Prostate gland (tissue), 2 donors: Measurements from ENCODE around the gene PSMB2. TPM values are rescaled to one million over a fixed set of nuclear protein-coding genes. Genes with fewer than 3 reads are reported as not detected.

Source experiments
- DNase-seq: peaks from one replicate; pipeline ENCODE4 v3.0.0-alpha.2; 2019; ENCODE audit warnings: low spot score
- H3K27ac ChIP-seq, 2 donors: fragments of 200-600 bp; sonication (generic); 2 replicates each; pipeline ENCODE4 v1.5.1; 2017 to 2019
- H3K27me3 ChIP-seq: fragments of 200-600 bp; sonication (generic); replicated peaks from 2 replicates; pipeline ENCODE4 v1.5.1; 2019; ENCODE audit not compliant: insufficient read depth
- H3K36me3 ChIP-seq, 2 donors: fragments of 200-600 bp; sonication (generic); 1 replicate in 1 of 2; 2 replicates in 1 of 2; pipeline versions ENCODE4 v1.5.1 to v1.8.1; 2017 to 2019
- H3K4me1 ChIP-seq: fragments of 200-600 bp; sonication (generic); replicated peaks from 2 replicates; pipeline ENCODE4 v1.5.1; 2019
- H3K4me3 ChIP-seq, 2 donors: fragments of 200-600 bp; sonication (generic); 2 replicates each; pipeline ENCODE4 v1.5.1; 2017 to 2019
- H3K9me3 ChIP-seq: fragments of 200-600 bp; sonication (generic); 2 replicates; pipeline ENCODE4 v1.5.1; 2017
- CTCF ChIP-seq, 4 experiments: fragments of 200-600 bp in 2 of 4; fragments of 450-650 bp in 2 of 4; sonication (generic) in 2 of 4; IDR thresholded peaks; 1 replicate in 3 of 4; 2 replicates in 1 of 4; pipeline ENCODE4 v1.5.1; 2016 to 2019; ENCODE audit warnings: antibody characterized with exemption in 4 of 4, mild to moderate bottlenecking in 2 of 4, moderate library complexity in 2 of 4
- POLR2A ChIP-seq: fragments of 450-650 bp; IDR thresholded peaks from one replicate; pipeline ENCODE4 v1.6.1; 2016; ENCODE audit warnings: antibody characterized with exemption, mild to moderate bottlenecking
- POLR2AphosphoS5 ChIP-seq: sonication (generic); formaldehyde crosslinking; IDR thresholded peaks from one replicate; pipeline ENCODE4 v1.6.1; 2017; ENCODE audit warnings: antibody characterized with exemption
- WGBS: methylation state at CpG from one replicate; pipeline ENCODE4 v1.1.5; 2018; 5-methylcytosine and 5-hydroxymethylcytosine counted together
- intact Hi-C: fragments of 100-400 bp; cut with DNase I; formaldehyde crosslinking; loops from one replicate; pipeline ENCODE4 v1.14.2; 2022
- total RNA-seq, 2 donors: library from RNA; depleted of rRNA; stranded (reverse); fragments of >200 nt; gene quantifications; one replicate each; pipeline ENCODE4 v1.1.0, GENCODE V29; 2016

Gene PSMB2
- total RNA-seq, 2 donors from 2014 or later: 53.6 to 64.8 TPM

- no peak overlapping the region for H3K27ac ChIP-seq
- no peaks in the 10 kb centered on the region for H3K36me3 ChIP-seq
- 33% methylated on average over 6 of the region's 6 CpGs for WGBS
- TF ChIP-seq POLR2A: no peak
- no peak for TF ChIP-seq POLR2AphosphoS5
- TF ChIP-seq CTCF (IDR thresholded peaks at IDR 0.05): no peak
- no peaks in the 10 kb centered on the region for H3K27me3 ChIP-seq
- H3K9me3 ChIP-seq: no peaks in the 10 kb centered on the region
- no peaks in the 10 kb centered on the region for H3K4me1 ChIP-seq
- H3K4me3 ChIP-seq: no peak overlapping the region
- DNase-seq: no peak
- intact Hi-C loops: no loop called here
These were observed 18.3 kb upstream of the PSMB2 start for GRCh38 chr1:35659589-35659988.

GRCh38 chr1:35657851-35658250 is 16.5 kb upstream of the PSMB2 start:
- TF ChIP-seq POLR2A: no peak
- TF ChIP-seq CTCF (IDR thresholded peaks at IDR 0.05): no peak
- no peak for TF ChIP-seq POLR2AphosphoS5
- Histone ChIP-seq H3K4me3 (no peak overlapping the region), H3K36me3 (no peaks in the 10 kb centered on the region), H3K27ac (no peak overlapping the region), H3K4me1 (no peaks in the 10 kb centered on the region), H3K27me3 (no peaks in the 10 kb centered on the region), H3K9me3 (no peaks in the 10 kb centered on the region)
- 47% methylated on average over 2 of the region's 2 CpGs for WGBS
- intact Hi-C loops: no loop called here
- DNase-seq: no peak

- DNase-seq: no peak
- WGBS: 88% methylated on average over 4 of the region's 4 CpGs
- H3K36me3 ChIP-seq: no peaks in the 10 kb centered on the region
- no peak for TF ChIP-seq CTCF (IDR thresholded peaks at IDR 0.05)
- TF ChIP-seq POLR2AphosphoS5: no peak
- TF ChIP-seq POLR2A: no peak
- H3K27ac ChIP-seq: no peak overlapping the region
- H3K27me3 ChIP-seq: no peaks in the 10 kb centered on the region
- H3K4me1 ChIP-seq: no peaks in the 10 kb centered on the region
- no peak overlapping the region for H3K4me3 ChIP-seq
- intact Hi-C loops: no loop called here
- H3K9me3 ChIP-seq: no peaks in the 10 kb centered on the region
These were observed 15.5 kb upstream of the PSMB2 start for GRCh38 chr1:35656863-35657232.

GRCh38 chr1:35656148-35656862 is 15.0 kb upstream of the PSMB2 start:
- Histone ChIP-seq H3K4me1 (no peaks in the 10 kb centered on the region), H3K9me3 (no peaks in the 10 kb centered on the region), H3K4me3 (no peak overlapping the region), H3K36me3 (no peaks in the 10 kb centered on the region), H3K27me3 (no peaks in the 10 kb centered on the region), H3K27ac (no peak overlapping the region)
- WGBS: 66% methylated on average over 5 of the region's 5 CpGs
- no peak for DNase-seq
- no peak for TF ChIP-seq POLR2A
- TF ChIP-seq POLR2AphosphoS5: no peak
- TF ChIP-seq CTCF (IDR thresholded peaks at IDR 0.05): no peak
- intact Hi-C loops: no loop called here

- DNase-seq: no peak
- WGBS: 28% methylated on average over 1 of the region's 1 CpG
- Histone ChIP-seq H3K27ac (no peak overlapping the region), H3K9me3 (no peaks in the 10 kb centered on the region), H3K36me3 (no peaks in the 10 kb centered on the region), H3K4me1 (no peaks in the 10 kb centered on the region), H3K4me3 (no peak overlapping the region), H3K27me3 (no peaks in the 10 kb centered on the region)
- intact Hi-C loops: no loop called here
- TF ChIP-seq POLR2A (no peak), POLR2AphosphoS5 (no peak), CTCF (IDR thresholded peaks at IDR 0.05) (no peak)
These were observed 13.9 kb upstream of the PSMB2 start for GRCh38 chr1:35655196-35655595.
